Uterus (tissue), 2 donors: ENCODE measurements around the gene RBFOX1.

Experiments
- POLR2A ChIP-seq, 2 donors: fragments of 450-650 bp; IDR thresholded peaks; one replicate each; pipeline ENCODE4 v1.6.1; 2016; ENCODE audit warnings: antibody characterized with exemption in 2 of 2, mild to moderate bottlenecking in 1 of 2, moderate library complexity in 1 of 2
- TF ChIP-seq, protein P1 (sequence below), 4 experiments: fragments of 200-600 bp in 2 of 4; fragments of 450-650 bp in 2 of 4; sonication (generic) in 2 of 4; IDR thresholded peaks; one replicate each; pipeline ENCODE4 v1.5.1; 2016 to 2019; ENCODE audit warnings: antibody characterized with exemption in 4 of 4, mild to moderate bottlenecking in 2 of 4, moderate library complexity in 1 of 4

DNA sequence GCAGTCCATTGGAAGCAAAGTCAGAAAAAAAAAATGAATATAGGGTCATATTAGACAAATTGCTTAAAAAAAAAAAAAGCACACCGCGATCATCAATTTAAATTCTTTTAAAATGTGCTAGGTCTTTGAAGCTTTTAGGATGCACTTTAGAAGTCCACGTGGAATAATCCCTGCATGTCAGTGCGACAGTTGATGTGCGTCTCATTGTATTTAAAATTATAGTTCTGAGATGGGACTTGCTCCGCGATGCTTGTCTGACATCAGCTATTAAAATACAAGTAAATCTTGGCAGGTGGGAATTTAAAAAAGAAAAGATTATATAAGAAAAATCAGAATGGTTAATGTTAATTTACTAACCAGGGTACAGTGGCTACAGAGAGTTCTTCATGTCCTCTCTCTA lies 105.2 kb downstream of the RBFOX1 start:
- TF ChIP-seq, protein P1, sequence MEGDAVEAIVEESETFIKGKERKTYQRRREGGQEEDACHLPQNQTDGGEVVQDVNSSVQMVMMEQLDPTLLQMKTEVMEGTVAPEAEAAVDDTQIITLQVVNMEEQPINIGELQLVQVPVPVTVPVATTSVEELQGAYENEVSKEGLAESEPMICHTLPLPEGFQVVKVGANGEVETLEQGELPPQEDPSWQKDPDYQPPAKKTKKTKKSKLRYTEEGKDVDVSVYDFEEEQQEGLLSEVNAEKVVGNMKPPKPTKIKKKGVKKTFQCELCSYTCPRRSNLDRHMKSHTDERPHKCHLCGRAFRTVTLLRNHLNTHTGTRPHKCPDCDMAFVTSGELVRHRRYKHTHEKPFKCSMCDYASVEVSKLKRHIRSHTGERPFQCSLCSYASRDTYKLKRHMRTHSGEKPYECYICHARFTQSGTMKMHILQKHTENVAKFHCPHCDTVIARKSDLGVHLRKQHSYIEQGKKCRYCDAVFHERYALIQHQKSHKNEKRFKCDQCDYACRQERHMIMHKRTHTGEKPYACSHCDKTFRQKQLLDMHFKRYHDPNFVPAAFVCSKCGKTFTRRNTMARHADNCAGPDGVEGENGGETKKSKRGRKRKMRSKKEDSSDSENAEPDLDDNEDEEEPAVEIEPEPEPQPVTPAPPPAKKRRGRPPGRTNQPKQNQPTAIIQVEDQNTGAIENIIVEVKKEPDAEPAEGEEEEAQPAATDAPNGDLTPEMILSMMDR (IDR thresholded peaks at IDR 0.05) = no peak
- no peak for TF ChIP-seq POLR2A (IDR thresholded peaks at IDR 0.05)
